Effector CD8-positive, alpha-beta T cell (primary cell): ENCODE results near the gene LAMTOR4.
"Not testable (repeated sequence)": the region's sequence is repeated elsewhere in the genome, so short reads cannot be mapped to it uniquely, and the experiment has no call there.

ENCODE experiments used
- DNase-seq: peaks from one replicate; lab custom pipeline; 2025; lab: John Stamatoyannopoulos, UW

LAMTOR4 gene

DNA sequence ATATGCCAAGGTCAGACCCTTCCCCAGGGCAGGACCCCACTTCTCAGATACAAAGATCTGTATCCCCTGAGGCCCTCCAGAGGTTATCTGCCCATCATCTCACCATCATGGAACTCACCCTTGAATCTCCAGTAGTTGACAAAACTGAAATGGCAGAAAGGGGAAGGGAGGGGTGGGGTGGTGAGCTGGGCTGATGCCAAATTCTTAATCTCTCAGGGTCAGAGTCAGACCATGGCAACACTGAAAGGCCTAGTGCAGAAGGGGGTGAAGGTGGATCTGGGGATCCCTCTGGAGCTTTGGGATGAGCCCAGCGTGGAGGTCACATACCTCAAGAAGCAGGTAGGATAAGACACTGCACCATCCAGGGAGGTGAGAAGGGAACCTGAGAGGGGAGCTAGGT is 26.1 kb upstream of the LAMTOR4 start:
- DNase-seq: no peak

DNA sequence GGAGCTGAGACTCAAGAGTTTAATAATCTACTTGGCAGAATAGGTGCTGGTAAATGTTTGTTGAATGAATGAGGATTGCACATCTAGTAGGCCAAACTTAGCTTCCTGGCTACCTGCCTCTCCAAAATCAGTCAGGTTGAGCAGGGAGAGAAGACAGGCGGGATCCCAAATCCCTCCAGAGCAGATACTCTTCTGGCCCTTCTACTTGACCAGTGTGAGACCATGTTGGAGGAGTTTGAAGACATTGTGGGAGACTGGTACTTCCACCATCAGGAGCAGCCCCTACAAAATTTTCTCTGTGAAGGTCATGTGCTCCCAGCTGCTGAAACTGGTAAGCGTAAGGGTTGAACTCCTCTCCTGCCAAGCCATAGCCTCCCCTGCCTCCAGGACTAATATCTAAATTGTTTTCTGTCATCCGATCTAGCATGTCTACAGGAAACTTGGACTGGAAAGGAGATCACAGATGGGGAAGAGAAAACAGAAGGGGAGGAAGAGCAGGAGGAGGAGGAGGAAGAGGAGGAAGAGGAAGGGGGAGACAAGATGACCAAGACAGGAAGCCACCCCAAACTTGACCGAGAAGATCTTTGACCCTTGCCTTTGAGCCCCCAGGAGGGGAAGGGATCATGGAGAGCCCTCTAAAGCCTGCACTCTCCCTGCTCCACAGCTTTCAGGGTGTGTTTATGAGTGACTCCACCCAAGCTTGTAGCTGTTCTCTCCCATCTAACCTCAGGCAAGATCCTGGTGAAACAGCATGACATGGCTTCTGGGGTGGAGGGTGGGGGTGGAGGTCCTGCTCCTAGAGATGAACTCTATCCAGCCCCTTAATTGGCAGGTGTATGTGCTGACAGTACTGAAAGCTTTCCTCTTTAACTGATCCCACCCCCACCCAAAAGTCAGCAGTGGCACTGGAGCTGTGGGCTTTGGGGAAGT is 24.2 kb upstream of the LAMTOR4 start:
- DNase-seq: no peak

DNA sequence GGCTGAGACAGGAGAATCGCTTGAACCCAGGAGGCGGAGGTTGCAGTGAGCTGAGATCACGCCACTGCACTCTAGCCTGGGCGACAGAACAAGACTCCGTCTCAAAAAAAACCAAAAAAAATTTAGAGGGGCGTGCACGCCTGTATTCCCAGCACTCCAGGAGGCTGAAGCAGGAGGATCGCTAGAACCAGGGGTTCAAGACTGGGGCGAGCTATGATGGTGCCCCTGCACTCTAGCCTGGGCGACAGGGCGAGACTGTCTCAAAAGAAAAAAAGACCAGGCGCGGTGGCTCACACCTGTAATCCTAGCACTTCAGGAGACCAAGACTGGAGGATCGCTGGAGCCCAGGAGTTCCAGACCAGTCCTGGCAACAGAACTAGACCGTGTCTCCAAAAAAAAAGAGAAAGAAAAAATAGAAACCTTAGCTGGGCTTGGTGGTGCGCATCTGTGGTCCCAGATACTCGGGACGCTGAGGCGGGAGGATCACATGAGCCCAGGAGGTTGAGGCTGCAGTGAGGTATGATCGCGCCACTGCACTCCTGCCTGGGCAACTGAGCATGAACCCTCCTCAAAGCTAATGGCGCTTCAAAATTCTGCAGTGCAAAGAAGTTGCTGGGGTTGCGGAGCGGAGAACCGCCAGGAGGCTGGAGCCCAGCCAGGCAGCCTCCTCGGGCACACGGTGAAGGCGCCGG is 22.3 kb upstream of the LAMTOR4 start:
- no peak for DNase-seq

DNA sequence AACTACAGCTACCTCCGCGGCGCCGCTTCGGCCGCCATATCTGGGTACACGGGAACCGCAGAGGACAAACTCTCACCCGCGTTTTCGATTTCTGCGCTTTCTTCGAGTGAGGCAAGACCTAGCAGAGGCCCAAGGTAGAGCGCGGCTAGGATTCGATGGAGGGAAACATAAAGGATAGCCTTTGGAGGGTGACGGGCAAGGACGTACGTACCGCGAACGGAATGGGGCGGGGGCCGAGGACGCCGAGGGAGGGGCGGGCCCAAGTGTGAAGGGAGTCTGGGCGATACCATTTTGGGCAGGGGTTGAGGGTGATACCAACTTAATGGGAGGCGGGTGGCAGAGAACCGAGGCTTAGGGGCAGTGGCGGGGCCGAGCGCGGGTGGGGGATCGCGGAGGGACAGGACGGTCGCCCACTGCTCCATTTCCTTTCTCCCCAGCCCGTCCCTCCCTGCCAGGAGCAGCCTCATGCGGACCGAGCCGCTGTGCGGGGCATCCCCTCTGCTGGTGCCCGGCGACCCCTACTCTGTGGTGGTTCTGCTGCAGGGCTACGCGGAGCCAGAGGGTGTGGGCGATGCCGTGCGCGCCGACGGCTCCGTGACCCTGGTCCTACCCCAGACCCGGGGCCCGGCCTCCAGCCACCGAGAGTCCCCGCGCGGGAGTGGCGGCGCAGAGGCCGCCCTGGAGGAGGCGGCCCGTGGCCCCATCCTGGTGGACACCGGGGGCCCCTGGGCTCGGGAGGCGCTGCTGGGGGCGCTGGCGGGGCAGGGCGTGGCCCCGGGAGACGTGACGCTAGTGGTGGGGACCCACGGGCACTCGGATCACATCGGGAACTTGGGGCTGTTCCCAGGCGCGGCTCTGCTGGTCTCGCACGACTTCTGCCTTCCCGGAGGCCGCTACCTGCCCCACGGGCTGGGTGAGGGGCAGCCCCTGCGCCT is 21.5 kb upstream of the LAMTOR4 start, which contains the start of gene MBLAC1:
Gene MBLAC1, plus strand, starts transcription at position 37 of the 935 bp plus-strand sequence. Its CDS starts 429 bp downstream, at position 466.
- peak; percentile 87 for DNase-seq

DNA sequence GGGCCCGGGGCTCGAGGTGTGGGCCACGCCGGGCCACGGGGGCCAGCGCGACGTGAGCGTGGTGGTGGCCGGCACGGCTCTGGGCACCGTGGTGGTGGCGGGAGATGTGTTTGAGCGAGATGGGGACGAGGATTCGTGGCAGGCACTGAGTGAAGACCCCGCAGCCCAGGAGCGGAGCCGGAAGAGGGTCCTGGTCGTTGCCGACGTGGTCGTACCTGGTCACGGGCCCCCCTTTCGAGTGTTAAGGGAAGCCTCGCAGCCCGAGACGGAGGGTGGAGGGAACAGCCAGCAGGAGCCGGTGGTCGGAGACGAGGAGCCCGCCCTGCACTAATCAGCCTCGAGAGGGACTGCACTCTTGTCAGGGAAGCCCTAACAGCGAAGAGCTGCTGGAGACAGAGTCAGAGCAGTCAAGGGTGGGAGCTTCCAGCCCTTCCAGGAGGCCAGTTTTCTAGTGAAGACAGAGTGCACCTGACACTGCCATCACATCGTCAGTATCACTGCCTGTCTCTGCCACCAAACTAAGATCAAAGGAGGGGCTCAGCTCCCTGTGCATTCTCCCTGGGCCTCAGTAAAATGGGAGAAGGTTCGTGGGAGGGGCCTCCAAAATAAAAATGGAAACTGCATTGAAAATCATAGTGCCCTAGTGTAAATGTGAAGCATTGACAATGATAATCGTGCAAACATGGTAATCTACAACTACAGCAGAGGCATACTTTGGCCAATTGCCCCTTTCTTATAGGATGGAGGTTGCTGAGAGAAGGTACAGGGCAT is 20.7 kb upstream of the LAMTOR4 start:
- DNase-seq: no peak

DNA sequence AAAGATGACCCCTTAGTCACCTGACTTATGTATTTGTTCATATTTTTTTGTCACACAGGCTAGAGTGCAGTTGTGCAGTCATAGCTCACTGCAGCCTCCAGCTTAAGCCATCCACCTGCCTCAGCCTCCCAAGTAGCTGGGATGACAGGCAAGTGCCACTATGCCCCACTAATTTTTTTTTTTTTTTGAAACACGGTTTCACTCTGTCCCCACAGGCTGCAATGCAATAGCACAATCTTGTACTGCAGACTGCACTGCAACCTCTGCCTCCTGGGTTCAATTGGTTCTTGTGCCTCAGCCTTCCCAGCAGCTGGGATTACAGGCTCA is 20.1 kb upstream of the LAMTOR4 start:
- DNase-seq: no peak

DNA sequence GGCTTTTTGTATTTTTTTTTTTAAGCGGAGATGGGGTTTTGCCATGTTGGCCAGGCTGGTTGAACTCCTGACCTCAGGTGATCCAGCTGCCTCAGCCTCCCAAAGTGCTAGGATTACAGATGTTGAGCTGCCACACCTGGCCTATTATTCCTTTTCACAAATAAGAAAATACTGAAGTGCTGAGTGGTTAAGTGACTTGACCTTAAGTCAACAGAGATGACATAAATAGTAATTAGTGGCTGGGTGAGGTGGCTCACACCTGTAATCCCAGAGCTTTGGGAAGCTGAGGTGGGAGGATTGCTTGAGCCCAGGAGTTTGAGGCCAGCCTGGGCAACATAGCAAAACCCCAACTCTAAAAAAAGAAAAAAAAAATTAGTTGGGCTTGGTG is 18.5 kb upstream of the LAMTOR4 start:
- not testable (repeated sequence) for DNase-seq

DNA sequence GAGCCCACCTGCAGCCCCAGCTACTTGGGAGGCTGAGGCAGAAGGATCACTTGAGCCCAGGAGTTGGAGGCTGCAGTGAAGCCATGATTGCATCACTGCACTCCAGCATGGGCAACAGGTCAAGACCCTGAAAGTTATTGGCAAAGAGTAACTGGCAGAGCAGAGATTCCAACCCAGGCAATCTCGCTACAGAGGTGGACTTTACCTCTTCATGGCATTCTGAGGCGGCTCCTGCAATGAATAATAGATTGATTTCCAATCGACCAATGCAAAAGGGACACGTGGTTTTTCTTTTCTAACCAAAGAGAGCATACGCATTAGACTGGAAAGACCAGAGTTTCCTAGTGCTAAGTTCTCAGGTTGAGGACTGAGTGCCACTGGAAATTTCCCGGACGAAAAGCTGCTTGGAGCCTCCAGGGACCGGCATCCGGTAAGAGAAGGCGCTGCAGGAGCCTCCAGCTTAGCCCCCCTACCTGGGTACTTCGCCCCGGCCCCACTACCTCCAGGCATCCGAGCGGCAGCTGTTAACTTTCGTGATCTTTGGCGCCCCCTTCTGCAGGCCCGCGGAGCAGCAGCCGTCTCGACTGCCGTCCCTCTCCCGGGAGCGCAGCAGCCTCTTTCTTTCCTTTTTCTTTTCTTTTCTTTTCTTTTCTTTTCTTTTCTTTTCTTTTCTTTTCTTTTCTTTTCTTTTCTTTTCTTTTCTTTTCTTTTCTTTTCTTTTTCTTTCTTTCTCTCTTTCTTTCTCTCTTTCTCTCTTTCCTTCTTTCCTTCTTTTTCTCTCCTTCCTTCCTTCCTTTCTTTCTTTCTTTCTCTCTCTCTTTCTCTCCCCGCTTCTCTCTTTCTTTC is 17.9 kb upstream of the LAMTOR4 start:
- peak; percentile 76 for DNase-seq

DNA sequence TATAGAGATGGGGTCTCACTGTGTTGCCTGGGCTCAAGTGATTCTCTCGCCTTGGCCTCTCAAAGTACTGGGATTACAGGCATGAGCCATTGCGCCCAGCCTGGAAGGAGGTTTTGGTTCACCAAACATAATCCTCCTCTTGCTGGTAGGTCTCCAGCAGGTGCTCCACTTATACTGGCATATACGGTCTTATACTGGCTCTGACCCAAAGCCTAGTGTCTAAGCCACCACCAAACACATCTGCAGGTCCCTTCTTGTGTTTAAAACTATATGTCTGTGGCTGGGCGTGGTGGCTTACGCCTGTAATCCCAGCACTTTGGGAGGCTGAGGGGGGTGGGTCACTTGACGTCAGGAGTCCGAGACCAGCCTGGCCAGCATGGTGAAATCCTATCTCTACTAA is 16.6 kb upstream of the LAMTOR4 start:
- no peak for DNase-seq

DNA sequence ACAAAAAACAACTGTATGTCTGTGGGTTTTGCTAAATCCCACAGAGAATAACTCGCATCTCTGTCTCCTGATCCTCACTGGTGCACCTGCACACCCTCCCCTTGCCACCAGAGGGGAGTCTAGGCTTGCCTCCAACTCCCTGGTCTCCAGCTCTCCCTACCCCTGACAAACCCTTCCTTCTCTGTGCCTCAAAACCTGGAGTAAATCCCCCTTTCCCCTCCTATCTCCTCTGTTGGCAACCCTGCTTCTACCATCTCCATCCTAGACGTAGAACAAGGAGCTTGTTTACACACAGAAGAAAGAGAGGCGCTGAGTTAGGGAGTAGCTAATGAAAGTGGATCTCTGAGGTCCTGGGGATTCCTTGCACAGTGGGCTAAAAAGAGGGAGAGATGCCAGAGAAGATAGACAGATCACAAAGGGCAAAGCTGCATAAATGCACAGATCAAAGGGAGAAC is 16.0 kb upstream of the LAMTOR4 start:
- DNase-seq: peak; percentile 46

DNA sequence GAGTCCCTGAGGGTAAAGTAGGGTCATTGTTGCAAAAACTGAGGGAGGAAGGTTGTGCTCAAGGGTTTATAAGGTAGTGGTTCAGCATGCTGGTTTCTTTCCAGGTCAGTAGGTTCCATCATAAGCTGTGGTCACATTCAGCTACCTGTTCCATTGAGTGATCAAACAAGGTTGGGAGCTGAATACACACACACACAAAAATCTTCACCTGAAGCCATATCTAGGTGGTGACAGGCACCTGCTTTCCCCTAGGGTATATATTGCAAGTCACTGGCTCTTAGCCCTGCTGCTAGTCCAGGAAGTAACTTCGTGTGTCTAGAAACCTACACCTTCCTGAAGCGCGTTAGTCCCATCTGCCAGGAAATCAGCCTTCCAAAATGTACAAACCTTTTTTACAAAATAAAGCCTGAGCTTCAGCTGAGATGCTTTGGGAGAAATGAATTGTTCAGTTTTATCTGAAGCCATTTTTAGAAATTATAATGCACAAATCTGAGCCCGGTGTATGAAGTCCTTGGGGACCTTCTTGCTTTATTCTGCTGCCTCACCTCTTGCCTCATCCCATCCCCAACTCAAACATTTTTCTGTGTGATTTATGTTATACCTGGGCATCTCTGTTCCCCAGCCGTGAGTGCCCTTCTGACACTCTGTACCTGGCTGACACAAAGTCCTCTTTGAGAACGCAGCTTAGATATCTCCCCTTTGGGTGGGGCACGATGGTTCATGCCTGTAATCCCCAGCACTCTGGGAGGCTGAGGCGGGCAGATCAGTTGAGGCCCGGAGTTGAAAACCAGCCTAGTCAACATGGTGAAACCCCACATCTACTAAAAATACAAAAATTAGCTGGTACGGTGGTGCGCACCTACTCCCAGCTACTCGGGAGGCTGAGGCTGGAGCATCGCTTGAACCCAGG is 10.6 kb upstream of the LAMTOR4 start:
- DNase-seq: no peak

DNA sequence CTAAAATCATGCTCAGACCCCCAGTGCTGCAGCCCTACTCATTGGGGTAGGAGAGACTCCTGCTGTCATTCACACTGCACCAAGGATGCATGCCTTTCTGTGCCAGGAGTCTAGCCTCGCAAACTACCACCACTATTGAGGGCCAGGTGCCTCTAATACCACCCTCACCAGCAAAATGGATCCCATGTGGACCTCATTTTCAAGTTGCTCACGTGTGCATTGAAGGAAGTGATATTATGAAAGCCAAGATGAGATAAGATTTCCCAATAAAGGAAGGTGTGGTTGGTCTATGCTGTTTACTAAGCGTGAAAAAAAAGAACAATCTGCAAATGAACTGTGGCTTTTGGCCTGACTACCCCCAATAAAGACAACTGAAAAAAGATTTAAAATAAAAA is 7.2 kb upstream of the LAMTOR4 start:
- no peak for DNase-seq

DNA sequence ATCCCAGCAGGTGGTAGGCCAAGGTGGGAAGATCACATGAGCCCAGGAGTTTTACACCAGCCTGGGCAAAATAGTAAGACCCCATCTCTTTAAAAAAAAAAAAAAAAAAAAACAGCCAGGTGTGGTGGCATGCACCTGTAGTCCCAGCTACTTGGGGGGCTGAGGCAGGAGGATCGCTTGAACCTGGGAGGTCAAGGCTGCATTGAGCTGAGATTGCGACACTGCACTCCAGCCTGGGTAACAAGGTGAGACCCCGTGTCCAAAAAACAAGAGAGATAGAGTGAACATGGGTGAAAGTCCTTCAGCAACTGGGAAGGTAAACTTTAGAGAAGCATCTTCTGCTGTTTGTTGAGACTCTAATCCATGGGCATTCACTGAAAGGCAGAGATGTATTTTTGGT is 6.3 kb upstream of the LAMTOR4 start:
- no peak for DNase-seq

DNA sequence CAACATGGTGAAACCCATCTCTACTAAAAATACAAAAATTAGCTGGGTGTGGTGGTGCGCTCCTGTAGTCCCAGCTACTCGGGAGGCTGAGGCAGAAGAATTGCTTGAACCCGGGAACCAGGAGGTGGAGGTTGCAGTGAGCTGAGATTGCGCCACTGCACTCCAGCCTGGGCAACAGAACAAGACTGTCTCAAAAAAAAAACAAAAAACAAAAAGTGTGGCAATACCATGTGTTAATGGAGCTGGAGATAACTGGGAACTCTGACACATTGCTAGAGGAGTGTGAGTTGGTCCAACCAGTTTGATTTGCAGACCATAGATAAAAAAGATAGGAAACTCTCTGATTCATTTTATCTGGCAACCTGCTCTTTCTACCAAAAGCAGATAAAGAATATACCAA is 2.4 kb upstream of the LAMTOR4 start:
- not testable (repeated sequence) for DNase-seq

DNA sequence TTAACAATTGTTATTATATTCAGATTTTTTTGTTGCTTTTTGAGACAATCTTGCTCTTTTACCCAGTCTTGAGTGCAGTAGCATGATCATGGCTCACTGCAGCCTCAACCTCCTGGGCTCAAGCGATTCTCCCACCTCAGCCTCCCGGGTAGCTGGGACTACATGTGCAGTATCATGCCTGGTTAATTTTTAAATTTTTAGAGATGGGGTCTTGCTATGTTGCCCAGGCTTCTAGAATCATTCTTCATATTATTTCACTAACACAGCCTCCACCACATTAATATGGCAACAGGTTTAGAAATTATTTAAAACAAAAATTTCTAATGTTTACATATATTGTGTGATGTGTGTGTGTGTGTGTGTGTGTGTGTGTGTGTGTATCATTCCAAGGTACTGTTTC is 1.4 kb upstream of the LAMTOR4 start:
- no peak for DNase-seq

DNA sequence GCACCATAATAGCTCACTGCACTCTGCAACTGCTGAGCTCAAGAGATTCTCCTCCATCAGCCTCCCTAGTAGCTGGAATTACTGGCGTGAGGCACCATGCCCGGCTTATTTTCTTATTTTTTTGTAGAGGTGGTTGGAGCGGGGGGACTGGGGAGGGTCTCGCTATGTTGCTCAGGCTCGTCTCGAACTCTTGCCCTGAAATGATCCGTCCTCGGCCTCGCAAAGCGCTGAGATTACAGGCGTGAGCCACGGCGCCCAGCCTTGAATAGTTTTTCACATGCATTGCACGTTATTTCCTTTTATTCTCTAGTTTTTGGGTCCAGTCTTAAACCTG is 526 bp upstream of the LAMTOR4 start:
- no peak for DNase-seq

DNA sequence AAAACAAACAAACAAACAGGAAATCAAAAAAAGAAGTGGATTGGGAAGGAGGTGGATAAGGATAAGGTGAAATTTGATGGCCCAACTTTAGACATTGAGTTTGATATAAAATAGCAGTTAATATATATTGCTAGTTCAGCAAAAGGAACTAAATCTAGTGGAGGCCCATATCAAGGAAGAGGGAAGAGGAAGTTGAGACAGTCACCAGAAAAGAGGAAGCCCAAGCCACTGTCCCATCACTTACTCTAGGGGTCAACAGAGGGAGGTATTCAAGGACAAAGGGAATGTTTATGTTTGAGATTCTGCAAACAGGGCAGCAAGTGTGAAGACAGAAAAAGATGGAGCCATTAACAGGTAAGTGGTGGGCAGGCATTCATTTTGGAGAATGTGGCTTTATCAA is 3.7 kb downstream of the LAMTOR4 start:
- DNase-seq: no peak

DNA sequence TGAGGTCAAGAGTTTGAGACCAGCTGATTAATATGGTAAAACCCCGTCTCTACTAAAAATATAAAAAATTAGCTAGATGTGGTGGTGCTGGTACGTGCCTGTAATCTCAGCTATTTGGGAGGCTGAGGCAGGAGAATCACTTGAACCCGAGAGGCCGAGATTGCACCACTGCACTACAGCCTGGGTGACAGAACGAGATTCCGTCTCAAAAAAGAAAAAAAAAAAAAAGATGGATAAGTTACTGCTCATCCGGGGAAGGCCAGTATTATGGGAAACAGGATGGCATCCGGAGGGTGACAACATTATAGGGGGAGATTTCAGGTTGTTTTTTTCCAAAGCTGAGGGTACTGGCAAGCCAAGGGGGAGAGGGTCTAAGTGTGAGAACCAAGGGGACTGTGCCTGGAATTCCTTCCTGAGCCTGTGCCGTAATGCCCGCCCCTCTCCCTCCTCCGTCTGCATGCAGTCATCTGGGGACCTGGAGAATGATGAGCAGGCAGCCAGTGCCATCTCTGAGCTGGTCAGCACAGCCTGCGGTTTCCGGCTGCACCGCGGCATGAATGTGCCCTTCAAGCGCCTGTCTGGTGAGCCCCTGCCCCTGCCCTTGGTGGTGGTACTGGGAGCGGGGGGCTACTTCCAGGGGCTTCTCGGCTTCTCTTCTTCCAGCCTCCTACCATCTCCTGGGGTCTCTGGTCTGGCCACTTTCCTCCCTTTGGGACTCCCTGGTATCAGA is 4.4 kb downstream of the LAMTOR4 start:
- DNase-seq: no peak
